GM23338 (cell line): Measurements from ENCODE around the gene PTH1R. TPM values are rescaled to one million over a fixed set of nuclear protein-coding genes. Genes with fewer than 3 reads are reported as not detected.

ENCODE experiments used
- ATAC-seq: fragments of 200-7000 bp; cut with Tn5 transposase; 3 replicates; pipeline ENCODE4 v1.9.1; 2020
- DNase-seq: peaks from one replicate; pipeline ENCODE4 v3.0.0-alpha.2; 2015; ENCODE audit warnings: low spot score
- H2AFZ ChIP-seq: fragments of 200-600 bp; sonication (generic); 2 replicates; pipeline ENCODE4 v1.8.0; 2016; ENCODE audit warnings: antibody characterized with exemption, mild to moderate bottlenecking, moderate library complexity
- H3F3A ChIP-seq: fragments of 200-600 bp; sonication (generic); replicated peaks from 2 replicates; pipeline ENCODE4 v1.8.0; 2017; ENCODE audit warnings: antibody characterized with exemption, mixed run types, low read depth
- H3K27ac ChIP-seq: fragments of 200-600 bp; sonication (generic); 2 replicates; pipeline ENCODE4 v1.6.1; 2016; ENCODE audit warnings: low read depth
- H3K27me3 ChIP-seq: fragments of 200-600 bp; sonication (generic); 2 replicates; pipeline ENCODE4 v1.8.0; 2016; ENCODE audit warnings: mild to moderate bottlenecking, mixed run types, moderate library complexity; ENCODE audit not compliant: insufficient read depth
- H3K36me3 ChIP-seq: fragments of 200-600 bp; sonication (generic); 2 replicates; pipeline ENCODE4 v1.8.0; 2016; ENCODE audit warnings: mild to moderate bottlenecking; ENCODE audit not compliant: insufficient read depth
- H3K4me1 ChIP-seq: fragments of 200-600 bp; sonication (generic); 2 replicates; pipeline ENCODE4 v1.8.0; 2016; ENCODE audit warnings: mild to moderate bottlenecking, moderate library complexity; ENCODE audit not compliant: insufficient read depth
- H3K4me2 ChIP-seq: fragments of 200-600 bp; sonication (generic); 2 replicates; pipeline ENCODE4 v1.7.1; 2017; ENCODE audit warnings: mixed run types
- H3K4me3 ChIP-seq: fragments of 200-600 bp; sonication (generic); 2 replicates; pipeline ENCODE4 v1.6.1; 2016; ENCODE audit warnings: mixed run types
- H3K79me2 ChIP-seq: fragments of 200-600 bp; sonication (generic); replicated peaks from 2 replicates; pipeline ENCODE4 v1.8.0; 2017; ENCODE audit warnings: mild to moderate bottlenecking; ENCODE audit not compliant: insufficient read depth
- H3K9me2 ChIP-seq: fragments of 200-600 bp; sonication (generic); 2 replicates; pipeline ENCODE4 v1.8.0; 2017; ENCODE audit not compliant: insufficient read depth
- H4K20me1 ChIP-seq: fragments of 200-600 bp; sonication (generic); replicated peaks from 2 replicates; pipeline ENCODE4 v1.8.0; 2017; ENCODE audit warnings: mild to moderate bottlenecking; ENCODE audit not compliant: insufficient read depth
- H3K27ac Mint-ChIP-seq: 2 replicates; pipeline ENCODE4 v1.8.0; 2020; ENCODE audit warnings: inconsistent platforms, mild to moderate bottlenecking, moderate library complexity, mixed read lengths
- H3K27me3 Mint-ChIP-seq: 3 replicates; pipeline ENCODE4 v1.8.0; 2022; ENCODE audit warnings: low read depth, mild to moderate bottlenecking, moderate library complexity, mixed read lengths, inconsistent platforms; ENCODE audit not compliant: insufficient read depth, poor library complexity
- H3K36me3 Mint-ChIP-seq: 3 replicates; pipeline ENCODE4 v1.8.0; 2021; ENCODE audit warnings: low read depth, mild to moderate bottlenecking, inconsistent platforms, moderate library complexity, mixed read lengths
- H3K4me1 Mint-ChIP-seq: 3 replicates; pipeline ENCODE4 v1.8.0; 2020; ENCODE audit warnings: mild to moderate bottlenecking, inconsistent platforms, mixed read lengths
- H3K4me3 Mint-ChIP-seq: 3 replicates; pipeline ENCODE4 v1.8.0; 2021; ENCODE audit warnings: moderate library complexity, mild to moderate bottlenecking, inconsistent platforms, mixed read lengths
- H3K9me3 Mint-ChIP-seq: 3 replicates; pipeline ENCODE4 v1.8.0; 2020; ENCODE audit warnings: moderate library complexity, mild to moderate bottlenecking, inconsistent platforms, mixed read lengths
- CREB1 ChIP-seq: fragments of 250-450 bp; sonication (Bioruptor Pico); IDR thresholded peaks from 2 replicates; pipeline ENCODE4 v1.5.0; 2020; ENCODE audit warnings: low read depth, mild to moderate bottlenecking, moderate library complexity
- EZH2 ChIP-seq: fragments of 200-600 bp; sonication (generic); IDR thresholded peaks from one replicate; pipeline ENCODE4 v1.8.0; 2017; ENCODE audit warnings: antibody characterized with exemption, mild to moderate bottlenecking, low read depth; ENCODE audit not compliant: unreplicated experiment
- EZH2phosphoT487 ChIP-seq: fragments of 200-600 bp; sonication (generic); IDR thresholded peaks from one replicate; pipeline ENCODE4 v1.8.1; 2018; ENCODE audit warnings: antibody characterized with exemption; ENCODE audit not compliant: unreplicated experiment
- JUNB ChIP-seq: IDR thresholded peaks from one replicate; pipeline ENCODE4 v1.6.1; 2016; ENCODE audit warnings: antibody characterized with exemption; ENCODE audit not compliant: unreplicated experiment
- NANOG ChIP-seq: IDR thresholded peaks from 2 replicates; pipeline ENCODE4 v1.6.1; 2016; ENCODE audit warnings: antibody characterized with exemption, borderline replicate concordance
- POLR2AphosphoS5 ChIP-seq: IDR thresholded peaks from 2 replicates; pipeline ENCODE4 v1.6.1; 2016; ENCODE audit warnings: antibody characterized with exemption, low read depth
- STAT1 ChIP-seq: IDR thresholded peaks from one replicate; pipeline ENCODE4 v1.6.1; 2016; ENCODE audit warnings: antibody characterized with exemption; ENCODE audit not compliant: unreplicated experiment
- ZNF114 ChIP-seq: fragments of 250-450 bp; sonication (Bioruptor Pico); IDR thresholded peaks from 2 replicates; pipeline ENCODE4 v1.5.0; 2020; ENCODE audit warnings: mild to moderate bottlenecking, moderate library complexity
- ZNF331 ChIP-seq: fragments of 250-450 bp; sonication (Bioruptor Pico); IDR thresholded peaks from 2 replicates; pipeline ENCODE4 v1.5.0; 2020; ENCODE audit warnings: low read depth, mild to moderate bottlenecking, moderate library complexity
- polyA plus RNA-seq: library from polyadenylated mRNA; unstranded; fragments of >200 nt; fragmentation: Nextera tagmentation; extraction: Ambion mirVana; gene quantifications from 2 replicates; pipeline ENCODE4 v1.2.1, GENCODE V29; 2016
- total RNA-seq: library from RNA; depleted of rRNA; stranded (reverse); fragments of >200 nt; shearing (Covaris generic); gene quantifications from 2 replicates; pipeline ENCODE4 v1.2.3, GENCODE V29; 2014
- TF ChIP-seq, protein P1 (sequence below): IDR thresholded peaks from 2 replicates; pipeline ENCODE4 v1.6.1; 2016; ENCODE audit warnings: antibody characterized with exemption
- TF ChIP-seq, protein P2 (sequence below), 2 experiments: fragments of 200-600 bp in 1 of 2; sonication (generic) in 1 of 2; conservative IDR thresholded peaks; 2 replicates each; pipeline versions ENCODE4 v1.5.1 to v1.6.1; 2016 to 2017; ENCODE audit warnings: antibody characterized with exemption in 2 of 2, low read depth in 2 of 2, mild to moderate bottlenecking in 2 of 2, moderate library complexity in 1 of 2
- TF ChIP-seq, protein P3 (sequence below): fragments of 250-450 bp; sonication (Bioruptor Pico); IDR thresholded peaks from 2 replicates; pipeline ENCODE4 v1.5.0; 2020; ENCODE audit warnings: mild to moderate bottlenecking, moderate library complexity

Gene PTH1R
- total and polyA plus RNA-seq, 2 experiments from 2014 or later: 1.3 to 1.9 TPM

DNA sequence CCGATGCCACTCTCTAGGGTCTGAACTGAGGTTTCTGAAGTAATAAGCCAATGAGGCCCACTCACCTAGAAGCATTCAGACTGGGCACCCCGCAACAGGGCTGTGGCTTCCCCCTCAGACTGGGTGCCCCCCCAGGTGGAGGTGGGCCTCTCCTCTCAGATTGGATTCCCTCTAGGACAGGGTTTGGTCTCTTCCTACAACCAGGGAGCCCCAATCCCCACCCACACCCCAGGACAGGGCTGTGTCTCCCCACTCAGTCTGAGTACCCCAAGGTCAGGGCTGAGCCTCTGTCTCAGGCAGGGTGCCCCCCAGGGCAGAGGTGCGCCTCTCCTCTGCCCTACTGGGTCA lies 27.7 kb downstream of the PTH1R start (continued):
- TF ChIP-seq, protein P1, sequence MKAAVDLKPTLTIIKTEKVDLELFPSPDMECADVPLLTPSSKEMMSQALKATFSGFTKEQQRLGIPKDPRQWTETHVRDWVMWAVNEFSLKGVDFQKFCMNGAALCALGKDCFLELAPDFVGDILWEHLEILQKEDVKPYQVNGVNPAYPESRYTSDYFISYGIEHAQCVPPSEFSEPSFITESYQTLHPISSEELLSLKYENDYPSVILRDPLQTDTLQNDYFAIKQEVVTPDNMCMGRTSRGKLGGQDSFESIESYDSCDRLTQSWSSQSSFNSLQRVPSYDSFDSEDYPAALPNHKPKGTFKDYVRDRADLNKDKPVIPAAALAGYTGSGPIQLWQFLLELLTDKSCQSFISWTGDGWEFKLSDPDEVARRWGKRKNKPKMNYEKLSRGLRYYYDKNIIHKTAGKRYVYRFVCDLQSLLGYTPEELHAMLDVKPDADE: no peak
- TF ChIP-seq, protein P2, sequence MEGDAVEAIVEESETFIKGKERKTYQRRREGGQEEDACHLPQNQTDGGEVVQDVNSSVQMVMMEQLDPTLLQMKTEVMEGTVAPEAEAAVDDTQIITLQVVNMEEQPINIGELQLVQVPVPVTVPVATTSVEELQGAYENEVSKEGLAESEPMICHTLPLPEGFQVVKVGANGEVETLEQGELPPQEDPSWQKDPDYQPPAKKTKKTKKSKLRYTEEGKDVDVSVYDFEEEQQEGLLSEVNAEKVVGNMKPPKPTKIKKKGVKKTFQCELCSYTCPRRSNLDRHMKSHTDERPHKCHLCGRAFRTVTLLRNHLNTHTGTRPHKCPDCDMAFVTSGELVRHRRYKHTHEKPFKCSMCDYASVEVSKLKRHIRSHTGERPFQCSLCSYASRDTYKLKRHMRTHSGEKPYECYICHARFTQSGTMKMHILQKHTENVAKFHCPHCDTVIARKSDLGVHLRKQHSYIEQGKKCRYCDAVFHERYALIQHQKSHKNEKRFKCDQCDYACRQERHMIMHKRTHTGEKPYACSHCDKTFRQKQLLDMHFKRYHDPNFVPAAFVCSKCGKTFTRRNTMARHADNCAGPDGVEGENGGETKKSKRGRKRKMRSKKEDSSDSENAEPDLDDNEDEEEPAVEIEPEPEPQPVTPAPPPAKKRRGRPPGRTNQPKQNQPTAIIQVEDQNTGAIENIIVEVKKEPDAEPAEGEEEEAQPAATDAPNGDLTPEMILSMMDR (conservative IDR thresholded peaks at IDR 0.05; ENCODE audit: low read depth in 2 of 2): no peak

DNA sequence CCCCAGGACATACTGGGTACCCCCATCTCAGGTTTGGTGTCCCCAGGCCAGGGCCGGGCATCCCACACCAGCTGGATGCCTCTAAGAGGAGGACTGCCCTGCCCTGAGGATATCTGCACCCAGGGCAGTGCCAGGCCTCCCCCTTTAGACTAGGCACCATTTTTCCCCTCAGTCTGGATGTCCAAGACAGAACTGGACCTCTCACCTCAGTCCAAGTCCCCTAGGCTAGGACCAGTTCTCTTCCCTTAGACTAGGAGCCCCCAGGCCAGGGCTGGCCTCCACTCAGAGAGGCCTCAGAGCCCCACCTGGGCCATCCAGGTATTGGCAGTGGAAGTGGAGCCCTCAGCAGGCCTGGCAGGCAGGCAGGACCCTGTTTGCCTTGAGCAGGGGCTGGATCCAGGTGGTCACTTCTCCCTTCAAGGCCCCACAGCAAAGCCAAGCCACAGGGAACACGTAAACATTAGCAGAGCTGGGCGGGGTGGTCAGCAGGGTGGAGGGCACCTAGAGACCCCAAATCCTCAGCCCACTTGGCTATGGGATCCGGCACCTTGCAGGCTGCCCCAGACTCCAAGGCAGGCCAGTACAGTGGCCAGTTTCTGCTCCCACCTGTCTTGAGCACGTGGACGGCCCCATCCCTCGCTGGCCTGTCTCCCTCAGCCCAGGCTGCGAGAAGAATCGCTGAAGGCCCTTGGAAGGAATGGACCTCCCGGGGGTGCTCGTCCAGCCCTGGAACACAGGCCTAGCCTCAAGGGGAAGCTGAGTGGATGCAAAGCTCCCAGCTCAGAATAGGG lies 28.3 kb downstream of the PTH1R start:
- ATAC-seq: no peak
- Mint-ChIP-seq H3K4me1 (peaks cover 2% of the 10 kb centered on the region; the same call in 1 of the 3 replicates), H3K27ac (no peak overlapping the region), H3K27me3 (peaks cover 9% of the 10 kb centered on the region), H3K36me3 (no peaks in the 10 kb centered on the region), H3K4me3 (no peak overlapping the region), H3K9me3 (no peaks in the 10 kb centered on the region)
- Histone ChIP-seq H3K27ac (no peak overlapping the region), H2AFZ (no peak overlapping the region), H3K36me3 (no peaks in the 10 kb centered on the region), H4K20me1 (no peaks in the 10 kb centered on the region), H3K9me2 (no peaks in the 10 kb centered on the region), H3K79me2 (no peaks in the 10 kb centered on the region), H3K4me2 (no peak overlapping the region), H3K4me3 (no peak overlapping the region), H3K27me3 (no peaks in the 10 kb centered on the region), H3F3A (no peaks in the 10 kb centered on the region), H3K4me1 (no peaks in the 10 kb centered on the region)
- no peak for DNase-seq
- TF ChIP-seq POLR2AphosphoS5 (no peak), CREB1 (CRISPR knock-in tag) (no peak), EZH2phosphoT487 (no peak), NANOG (no peak), ZNF114 (no peak), EZH2 (no peak), STAT1 (no peak), JUNB (no peak), ZNF331 (CRISPR knock-in tag) (no peak)
- TF ChIP-seq, protein P2 (conservative IDR thresholded peaks at IDR 0.05; ENCODE audit: low read depth in 2 of 2): no peak
- TF ChIP-seq, protein P3, sequence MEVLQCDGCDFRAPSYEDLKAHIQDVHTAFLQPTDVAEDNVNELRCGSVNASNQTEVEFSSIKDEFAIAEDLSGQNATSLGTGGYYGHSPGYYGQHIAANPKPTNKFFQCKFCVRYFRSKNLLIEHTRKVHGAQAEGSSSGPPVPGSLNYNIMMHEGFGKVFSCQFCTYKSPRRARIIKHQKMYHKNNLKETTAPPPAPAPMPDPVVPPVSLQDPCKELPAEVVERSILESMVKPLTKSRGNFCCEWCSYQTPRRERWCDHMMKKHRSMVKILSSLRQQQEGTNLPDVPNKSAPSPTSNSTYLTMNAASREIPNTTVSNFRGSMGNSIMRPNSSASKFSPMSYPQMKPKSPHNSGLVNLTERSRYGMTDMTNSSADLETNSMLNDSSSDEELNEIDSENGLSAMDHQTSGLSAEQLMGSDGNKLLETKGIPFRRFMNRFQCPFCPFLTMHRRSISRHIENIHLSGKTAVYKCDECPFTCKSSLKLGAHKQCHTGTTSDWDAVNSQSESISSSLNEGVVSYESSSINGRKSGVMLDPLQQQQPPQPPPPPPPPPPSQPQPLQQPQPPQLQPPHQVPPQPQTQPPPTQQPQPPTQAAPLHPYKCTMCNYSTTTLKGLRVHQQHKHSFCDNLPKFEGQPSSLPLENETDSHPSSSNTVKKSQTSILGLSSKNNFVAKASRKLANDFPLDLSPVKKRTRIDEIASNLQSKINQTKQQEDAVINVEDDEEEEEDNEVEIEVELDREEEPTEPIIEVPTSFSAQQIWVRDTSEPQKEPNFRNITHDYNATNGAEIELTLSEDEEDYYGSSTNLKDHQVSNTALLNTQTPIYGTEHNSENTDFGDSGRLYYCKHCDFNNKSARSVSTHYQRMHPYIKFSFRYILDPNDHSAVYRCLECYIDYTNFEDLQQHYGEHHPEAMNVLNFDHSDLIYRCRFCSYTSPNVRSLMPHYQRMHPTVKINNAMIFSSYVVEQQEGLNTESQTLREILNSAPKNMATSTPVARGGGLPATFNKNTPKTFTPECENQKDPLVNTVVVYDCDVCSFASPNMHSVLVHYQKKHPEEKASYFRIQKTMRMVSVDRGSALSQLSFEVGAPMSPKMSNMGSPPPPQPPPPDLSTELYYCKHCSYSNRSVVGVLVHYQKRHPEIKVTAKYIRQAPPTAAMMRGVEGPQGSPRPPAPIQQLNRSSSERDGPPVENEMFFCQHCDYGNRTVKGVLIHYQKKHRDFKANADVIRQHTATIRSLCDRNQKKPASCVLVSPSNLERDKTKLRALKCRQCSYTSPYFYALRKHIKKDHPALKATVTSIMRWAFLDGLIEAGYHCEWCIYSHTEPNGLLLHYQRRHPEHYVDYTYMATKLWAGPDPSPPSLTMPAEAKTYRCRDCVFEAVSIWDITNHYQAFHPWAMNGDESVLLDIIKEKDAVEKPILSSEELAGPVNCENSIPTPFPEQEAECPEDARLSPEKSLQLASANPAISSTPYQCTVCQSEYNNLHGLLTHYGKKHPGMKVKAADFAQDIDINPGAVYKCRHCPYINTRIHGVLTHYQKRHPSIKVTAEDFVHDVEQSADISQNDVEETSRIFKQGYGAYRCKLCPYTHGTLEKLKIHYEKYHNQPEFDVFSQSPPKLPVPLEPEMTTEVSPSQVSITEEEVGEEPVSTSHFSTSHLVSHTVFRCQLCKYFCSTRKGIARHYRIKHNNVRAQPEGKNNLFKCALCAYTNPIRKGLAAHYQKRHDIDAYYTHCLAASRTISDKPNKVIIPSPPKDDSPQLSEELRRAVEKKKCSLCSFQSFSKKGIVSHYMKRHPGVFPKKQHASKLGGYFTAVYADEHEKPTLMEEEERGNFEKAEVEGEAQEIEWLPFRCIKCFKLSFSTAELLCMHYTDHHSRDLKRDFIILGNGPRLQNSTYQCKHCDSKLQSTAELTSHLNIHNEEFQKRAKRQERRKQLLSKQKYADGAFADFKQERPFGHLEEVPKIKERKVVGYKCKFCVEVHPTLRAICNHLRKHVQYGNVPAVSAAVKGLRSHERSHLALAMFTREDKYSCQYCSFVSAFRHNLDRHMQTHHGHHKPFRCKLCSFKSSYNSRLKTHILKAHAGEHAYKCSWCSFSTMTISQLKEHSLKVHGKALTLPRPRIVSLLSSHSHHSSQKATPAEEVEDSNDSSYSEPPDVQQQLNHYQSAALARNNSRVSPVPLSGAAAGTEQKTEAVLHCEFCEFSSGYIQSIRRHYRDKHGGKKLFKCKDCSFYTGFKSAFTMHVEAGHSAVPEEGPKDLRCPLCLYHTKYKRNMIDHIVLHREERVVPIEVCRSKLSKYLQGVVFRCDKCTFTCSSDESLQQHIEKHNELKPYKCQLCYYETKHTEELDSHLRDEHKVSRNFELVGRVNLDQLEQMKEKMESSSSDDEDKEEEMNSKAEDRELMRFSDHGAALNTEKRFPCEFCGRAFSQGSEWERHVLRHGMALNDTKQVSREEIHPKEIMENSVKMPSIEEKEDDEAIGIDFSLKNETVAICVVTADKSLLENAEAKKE (CRISPR knock-in tag): no peak
- TF ChIP-seq, protein P1: no peak
